K562 (cell line): ENCODE measurements around the gene PRRC2C. TPM values are rescaled to one million over a fixed set of nuclear protein-coding genes. Genes with fewer than 3 reads are reported as not detected.

Experiments
- ATAC-seq: fragments of 200-7000 bp; cut with Tn5 transposase; 3 replicates; pipeline ENCODE4 v1.9.1; 2020; ENCODE audit warnings: moderate library complexity
- BruUV-seq: library from RNA; stranded (reverse); fragments of 400-500 nt; replicated peaks from 2 replicates; lab custom pipeline; 2021; lab: Mats Ljungman, UMichigan
- CTCF ChIA-PET: fragments of 300-600 bp; formaldehyde crosslinking; extraction: SDS; loops from one replicate; lab custom pipeline; 2021; ENCODE audit warnings: low intra/inter-chr PET ratio; lab: Yijun Ruan, JAX
- POLR2A ChIA-PET: fragments of 300-600, 350-650 bp; sonication (Branson Sonifier 250); formaldehyde crosslinking; extraction: SDS; loops from one replicate; lab custom pipeline; 2021; ENCODE audit warnings: antibody characterized with exemption, inconsistent platforms; lab: Yijun Ruan, JAX
- DNase-seq, 4 experiments: peaks; one replicate each; pipeline versions ENCODE4 v3.0.0 to v3.0.0-alpha.2; 2011 to 2018; ENCODE audit warnings: low spot score in 3 of 4, mixed read lengths in 3 of 4; ENCODE audit errors: extremely low read depth in 1 of 4
- FAIRE-seq: peaks from 2 replicates; lab custom pipeline; 2011; peaks lifted over from hg19 to GRCh38; lab: Jason Lieb, UNC
- H2AFZ ChIP-seq: 2 replicates; pipeline ENCODE4 v1.6.0; 2011; ENCODE audit warnings: low read depth, low read length, control low read depth, inconsistent platforms
- H3K27ac ChIP-seq: fragments of 200-600 bp; 3 replicates; pipeline ENCODE4 v1.8.0; 2011; ENCODE audit warnings: low read depth, mild to moderate bottlenecking, control low read depth, inconsistent platforms, low read length, moderate library complexity, mixed read lengths; ENCODE audit errors: extremely low read depth
- H3K27me3 ChIP-seq, 2 experiments: fragments of 300-600 bp in 1 of 2; 2 replicates in 1 of 2; 3 replicates in 1 of 2; pipeline versions ENCODE4 v1.6.0 to v1.8.0; 2011; ENCODE audit warnings: inconsistent platforms in 2 of 2, low read length in 2 of 2, mild to moderate bottlenecking in 1 of 2, mixed read lengths in 1 of 2, moderate library complexity in 1 of 2; ENCODE audit not compliant: control insufficient read depth in 2 of 2, insufficient read depth in 2 of 2
- H3K36me3 ChIP-seq: fragments of 300-600 bp; 3 replicates; pipeline ENCODE4 v1.8.0; 2011; ENCODE audit warnings: mild to moderate bottlenecking, low read length, inconsistent platforms; ENCODE audit not compliant: control insufficient read depth, insufficient read depth
- H3K4me1 ChIP-seq, 2 experiments: fragments of 200-600 bp in 1 of 2; replicated peaks in 1 of 2; 2 replicates in 1 of 2; 3 replicates in 1 of 2; pipeline versions ENCODE4 v1.5.1 to v1.8.0; 2011; ENCODE audit warnings: inconsistent platforms in 2 of 2, low read length in 2 of 2, mild to moderate bottlenecking in 1 of 2, mixed read lengths in 1 of 2, moderate library complexity in 1 of 2; ENCODE audit not compliant: control insufficient read depth in 2 of 2, insufficient read depth in 2 of 2
- H3K4me2 ChIP-seq: 2 replicates; pipeline ENCODE4 v1.6.1; 2011; ENCODE audit warnings: low read length, control low read depth, inconsistent platforms, mixed read lengths; ENCODE audit not compliant: insufficient read depth
- H3K4me3 ChIP-seq: fragments of 200-600 bp; sonication (generic), shearing (Covaris generic); 2 replicates; pipeline ENCODE4 v1.5.1; 2016; ENCODE audit warnings: control low read depth, inconsistent platforms
- H3K79me2 ChIP-seq: fragments of 200-600 bp; 3 replicates; pipeline ENCODE4 v1.8.0; 2011; ENCODE audit warnings: low read length, inconsistent platforms; ENCODE audit not compliant: control insufficient read depth, insufficient read depth
- H3K9ac ChIP-seq, 2 experiments: 2 replicates each; pipeline versions ENCODE4 v1.6.0 to v1.6.1; 2011; ENCODE audit warnings: low read depth in 2 of 2, low read length in 2 of 2, control low read depth in 1 of 2, inconsistent platforms in 1 of 2, mild to moderate bottlenecking in 1 of 2, mixed read lengths in 1 of 2; ENCODE audit not compliant: insufficient read depth in 1 of 2
- H3K9me1 ChIP-seq: one replicate; pipeline ENCODE4 v1.6.0; 2011; ENCODE audit warnings: inconsistent platforms, mild to moderate bottlenecking, low read length, moderate library complexity; ENCODE audit not compliant: control insufficient read depth, insufficient read depth
- H3K9me3 ChIP-seq: replicated peaks from 2 replicates; pipeline ENCODE4 v1.5.1; 2011; ENCODE audit warnings: low read depth, low read length, inconsistent platforms; ENCODE audit not compliant: control insufficient read depth, insufficient read depth
- H4K20me1 ChIP-seq: replicated peaks from 2 replicates; pipeline ENCODE4 v1.6.1; 2011; ENCODE audit warnings: low read length, inconsistent platforms, mixed read lengths; ENCODE audit not compliant: control insufficient read depth, insufficient read depth
- CEBPG ChIP-seq, 3 experiments: fragments of 200-800 bp in 1 of 3; sonication (Bioruptor generic) in 1 of 3; sonication (generic) in 1 of 3; formaldehyde crosslinking in 1 of 3; IDR thresholded peaks in 2 of 3; conservative IDR thresholded peaks in 1 of 3; 2 replicates each; pipeline versions ENCODE4 v1.6.1 to v1.8.0; 2016 to 2022; ENCODE audit warnings: missing compliant biosample characterization in 2 of 3, missing genetic modification characterization in 2 of 3, mild to moderate bottlenecking in 1 of 3, missing genetic modification reagents in 1 of 3
- KAT2B ChIP-seq: IDR thresholded peaks from one replicate; pipeline ENCODE4 v1.6.1; 2012; ENCODE audit warnings: low read depth, mild to moderate bottlenecking, control low read depth, inconsistent platforms, low read length, moderate library complexity
- SMAD3 ChIP-seq: fragments of 450-650 bp; formaldehyde crosslinking; conservative IDR thresholded peaks from 2 replicates; pipeline ENCODE4 v1.4.0; 2020; ENCODE audit warnings: mild to moderate bottlenecking
- TARDBP ChIP-seq: fragments of 450-650 bp; IDR thresholded peaks from 2 replicates; pipeline ENCODE4 v1.6.1; 2016
- WGBS: fragments of 100-300 bp; shearing (Covaris generic); methylation state at CpG from one replicate; pipeline ENCODE4 v1.1.6; 2016; ENCODE audit warnings: low coverage, mixed read lengths; ENCODE audit not compliant: insufficient coverage; ENCODE audit errors: missing lambda C conversion rate; 5-methylcytosine and 5-hydroxymethylcytosine counted together
- in situ Hi-C: fragments of 300-500 bp; cut with MboI; formaldehyde crosslinking; loops from 4 replicates; pipeline ENCODE4 v1.15.0; 2018; ENCODE audit warnings: inconsistent platforms, mixed read lengths
- intact Hi-C: fragments of 100-400 bp; cut with micrococcal nuclease; formaldehyde crosslinking; loops from 2 replicates; pipeline ENCODE4 v1.14.2; 2022
- polyA plus RNA-seq, 8 experiments: library from polyadenylated mRNA; depleted of rRNA in 4 of 8; stranded (reverse) in 5 of 8; unstranded in 3 of 8; fragments of >200 nt; fragmentation: Nextera tagmentation in 2 of 8; fragmentation: Illumina TruSeq in 1 of 8; extraction: Ambion mirVana in 2 of 8; extraction: Trizol in 1 of 8; gene quantifications; 2 replicates each; pipeline versions ENCODE4 v1.2.1 to v1.2.3, GENCODE V29; 2011 to 2014; ENCODE audit warnings: inconsistent platforms in 1 of 8, missing spikeins in 1 of 8
- total RNA-seq, 7 experiments: library from RNA; depleted of rRNA in 6 of 7; stranded (reverse); fragments of >200 nt in 6 of 7; fragmentation: Illumina TruSeq in 2 of 7; extraction: Trizol in 2 of 7; gene quantifications; 2 replicates each; pipeline versions ENCODE4 v1.2.1 to v1.2.3, GENCODE V29; 2011 to 2021; ENCODE audit warnings: low replicate concordance in 1 of 7
- TF ChIP-seq, protein P1 (sequence below): fragments of 450-650 bp; formaldehyde crosslinking; IDR thresholded peaks from 2 replicates; pipeline ENCODE4 v1.4.0; 2022; ENCODE audit warnings: missing genetic modification characterization
- TF ChIP-seq, protein P2 (sequence below): fragments of 450-650 bp; IDR thresholded peaks from 2 replicates; pipeline ENCODE4 v1.6.1; 2018; ENCODE audit not compliant: partially characterized antibody
- TF ChIP-seq, protein P3 (sequence below), 3 experiments: IDR thresholded peaks in 2 of 3; conservative IDR thresholded peaks in 1 of 3; 2 replicates each; pipeline ENCODE4 v1.5.1; 2011 to 2012; ENCODE audit warnings: low read length in 3 of 3, mild to moderate bottlenecking in 3 of 3, control low read depth in 2 of 3, improper control_type of control experiment in 1 of 3, inconsistent platforms in 1 of 3, low read depth in 1 of 3, mixed read lengths in 1 of 3, moderate library complexity in 1 of 3; ENCODE audit not compliant: insufficient read depth in 2 of 3

The PRRC2C gene
- total and polyA plus RNA-seq, 9 of the 15 experiments (the other 6 are each of a cell fraction or from before 2014, with no cell fraction given) = 61.9 to 237 (median 105) TPM

DNA sequence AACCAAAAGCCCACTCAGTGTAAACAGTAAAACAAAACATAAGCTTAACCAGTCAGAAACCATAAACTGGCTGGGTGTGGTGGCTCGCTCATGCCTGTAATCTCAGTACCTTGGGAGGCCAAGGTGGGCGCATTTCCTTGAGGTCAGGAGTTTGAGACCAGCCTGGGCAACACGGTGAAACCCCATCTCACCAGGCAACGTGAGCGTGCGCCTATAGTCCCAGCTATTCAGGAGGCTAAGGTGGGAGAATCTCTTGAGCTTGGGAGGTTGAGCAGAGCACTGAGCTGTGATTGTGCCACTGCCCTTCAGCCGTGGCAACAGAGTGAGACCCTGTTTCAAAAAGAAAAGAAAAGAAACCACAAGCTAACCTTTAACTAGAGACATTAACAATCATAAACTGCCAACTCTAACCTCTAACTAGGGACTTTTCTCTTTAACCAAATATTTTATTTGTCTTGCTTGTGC is 13.1 kb upstream of the PRRC2C start:
- ChIA-PET CTCF (no interaction called here), POLR2A (interaction anchor here (0.9 to 1.7 kb wide), 3 partner anchors 8 to 14 kb away, joined by 4 read pairs; partner anchors contain the start of gene PRRC2C)
- no peak for FAIRE-seq
- no peaks in the 10 kb centered on the region; a peak in 1 of 5 replicates for H3K27me3 ChIP-seq
- no peak overlapping the region for H3K27ac ChIP-seq
- peak; percentile 38 for ATAC-seq
- intact Hi-C loops = no loop called here
- no peaks in the 10 kb centered on the region for H3K9me1 ChIP-seq
- H4K20me1 ChIP-seq = no peaks in the 10 kb centered on the region
- no peak for DNase-seq
- 14% methylated on average over 7 of the region's 7 CpGs for WGBS
- TF ChIP-seq, protein P1, sequence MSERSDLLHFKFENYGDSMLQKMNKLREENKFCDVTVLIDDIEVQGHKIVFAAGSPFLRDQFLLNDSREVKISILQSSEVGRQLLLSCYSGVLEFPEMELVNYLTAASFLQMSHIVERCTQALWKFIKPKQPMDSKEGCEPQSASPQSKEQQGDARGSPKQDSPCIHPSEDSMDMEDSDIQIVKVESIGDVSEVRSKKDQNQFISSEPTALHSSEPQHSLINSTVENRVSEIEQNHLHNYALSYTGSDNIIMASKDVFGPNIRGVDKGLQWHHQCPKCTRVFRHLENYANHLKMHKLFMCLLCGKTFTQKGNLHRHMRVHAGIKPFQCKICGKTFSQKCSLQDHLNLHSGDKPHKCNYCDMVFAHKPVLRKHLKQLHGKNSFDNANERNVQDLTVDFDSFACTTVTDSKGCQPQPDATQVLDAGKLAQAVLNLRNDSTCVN = no peak
- TF ChIP-seq, all 486 proteins: peak for 0
- Histone ChIP-seq H3K4me2 (no peak overlapping the region), H3K9ac (no peak overlapping the region), H3K4me3 (no peak overlapping the region), H2AFZ (no peak overlapping the region), H3K79me2 (no peaks in the 10 kb centered on the region), H3K9me3 (no peaks in the 10 kb centered on the region), H3K36me3 (no peaks in the 10 kb centered on the region), H3K4me1 (peaks cover 0 to 4% of the 10 kb centered on the region in 2 experiments; a peak in 1 of 5 replicates)
- in situ Hi-C loops = no loop called here
- BruUV-seq = no TSS peak

DNA sequence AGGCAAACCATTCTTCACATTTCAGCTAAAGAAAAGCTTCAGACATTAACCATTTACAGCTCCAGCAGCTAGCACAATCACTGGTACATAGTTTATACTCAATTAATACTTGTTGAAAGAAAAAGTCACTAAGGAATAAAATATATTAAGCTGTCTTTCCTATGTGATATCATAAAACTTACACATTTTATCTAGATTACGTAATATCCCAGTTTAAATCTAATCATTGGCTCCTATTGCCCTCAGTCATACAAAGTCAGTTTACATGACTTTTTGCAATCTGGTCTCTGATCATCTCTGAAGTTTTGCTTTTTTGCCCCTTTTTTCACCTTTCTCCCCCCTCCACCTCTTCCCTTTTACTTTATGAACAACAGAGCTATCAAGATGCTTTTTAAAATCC is 8.5 kb upstream of the PRRC2C start:
- intact Hi-C loops (no loop called here), in situ Hi-C loops (no loop called here)
- ChIA-PET POLR2A (interaction anchor here (0.7 to 2.0 kb wide), 2 partner anchors 8 to 33 kb away, joined by 3 to 10 read pairs; partner anchors contain the start of gene PRRC2C), CTCF (no interaction called here)
- BruUV-seq = no TSS peak
- Histone ChIP-seq H3K9ac (no peak overlapping the region), H3K9me3 (no peaks in the 10 kb centered on the region), H3K36me3 (no peaks in the 10 kb centered on the region), H3K4me2 (no peak overlapping the region), H3K27me3 (no peaks in the 10 kb centered on the region), H3K4me1 (peaks cover 0 to 5% of the 10 kb centered on the region in 2 experiments; a peak in 1 of 5 replicates), H4K20me1 (no peaks in the 10 kb centered on the region), H2AFZ (peak overlapping the region; percentile 34; the same call in 1 of the 2 replicates), H3K27ac (no peak overlapping the region), H3K4me3 (no peak overlapping the region), H3K9me1 (no peaks in the 10 kb centered on the region), H3K79me2 (no peaks in the 10 kb centered on the region)
- 74% methylated on average over 1 of the region's 1 CpG for WGBS
- DNase-seq (no peak), FAIRE-seq (no peak), ATAC-seq (no peak)
- TF ChIP-seq CEBPG (CRISPR knock-in tag; IDR thresholded peaks at IDR 0.05) = no peak
- peak; percentile 62 to 91 for TF ChIP-seq CEBPG (tag; conservative IDR thresholded peaks at IDR 0.05 in 1 of 2, IDR thresholded peaks at IDR 0.05 in 1 of 2)
- no peak for TF ChIP-seq SMAD3
- TF ChIP-seq, protein P2, sequence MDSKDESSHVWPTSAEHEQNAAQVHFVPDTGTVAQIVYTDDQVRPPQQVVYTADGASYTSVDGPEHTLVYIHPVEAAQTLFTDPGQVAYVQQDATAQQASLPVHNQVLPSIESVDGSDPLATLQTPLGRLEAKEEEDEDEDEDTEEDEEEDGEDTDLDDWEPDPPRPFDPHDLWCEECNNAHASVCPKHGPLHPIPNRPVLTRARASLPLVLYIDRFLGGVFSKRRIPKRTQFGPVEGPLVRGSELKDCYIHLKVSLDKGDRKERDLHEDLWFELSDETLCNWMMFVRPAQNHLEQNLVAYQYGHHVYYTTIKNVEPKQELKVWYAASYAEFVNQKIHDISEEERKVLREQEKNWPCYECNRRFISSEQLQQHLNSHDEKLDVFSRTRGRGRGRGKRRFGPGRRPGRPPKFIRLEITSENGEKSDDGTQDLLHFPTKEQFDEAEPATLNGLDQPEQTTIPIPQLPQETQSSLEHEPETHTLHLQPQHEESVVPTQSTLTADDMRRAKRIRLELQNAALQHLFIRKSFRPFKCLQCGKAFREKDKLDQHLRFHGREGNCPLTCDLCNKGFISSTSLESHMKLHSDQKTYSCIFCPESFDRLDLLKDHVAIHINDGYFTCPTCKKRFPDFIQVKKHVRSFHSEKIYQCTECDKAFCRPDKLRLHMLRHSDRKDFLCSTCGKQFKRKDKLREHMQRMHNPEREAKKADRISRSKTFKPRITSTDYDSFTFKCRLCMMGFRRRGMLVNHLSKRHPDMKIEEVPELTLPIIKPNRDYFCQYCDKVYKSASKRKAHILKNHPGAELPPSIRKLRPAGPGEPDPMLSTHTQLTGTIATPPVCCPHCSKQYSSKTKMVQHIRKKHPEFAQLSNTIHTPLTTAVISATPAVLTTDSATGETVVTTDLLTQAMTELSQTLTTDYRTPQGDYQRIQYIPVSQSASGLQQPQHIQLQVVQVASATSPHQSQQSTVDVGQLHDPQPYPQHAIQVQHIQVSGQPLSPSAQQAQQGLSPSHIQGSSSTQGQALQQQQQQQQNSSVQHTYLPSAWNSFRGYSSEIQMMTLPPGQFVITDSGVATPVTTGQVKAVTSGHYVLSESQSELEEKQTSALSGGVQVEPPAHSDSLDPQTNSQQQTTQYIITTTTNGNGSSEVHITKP = no peak
- TF ChIP-seq, protein P3, sequence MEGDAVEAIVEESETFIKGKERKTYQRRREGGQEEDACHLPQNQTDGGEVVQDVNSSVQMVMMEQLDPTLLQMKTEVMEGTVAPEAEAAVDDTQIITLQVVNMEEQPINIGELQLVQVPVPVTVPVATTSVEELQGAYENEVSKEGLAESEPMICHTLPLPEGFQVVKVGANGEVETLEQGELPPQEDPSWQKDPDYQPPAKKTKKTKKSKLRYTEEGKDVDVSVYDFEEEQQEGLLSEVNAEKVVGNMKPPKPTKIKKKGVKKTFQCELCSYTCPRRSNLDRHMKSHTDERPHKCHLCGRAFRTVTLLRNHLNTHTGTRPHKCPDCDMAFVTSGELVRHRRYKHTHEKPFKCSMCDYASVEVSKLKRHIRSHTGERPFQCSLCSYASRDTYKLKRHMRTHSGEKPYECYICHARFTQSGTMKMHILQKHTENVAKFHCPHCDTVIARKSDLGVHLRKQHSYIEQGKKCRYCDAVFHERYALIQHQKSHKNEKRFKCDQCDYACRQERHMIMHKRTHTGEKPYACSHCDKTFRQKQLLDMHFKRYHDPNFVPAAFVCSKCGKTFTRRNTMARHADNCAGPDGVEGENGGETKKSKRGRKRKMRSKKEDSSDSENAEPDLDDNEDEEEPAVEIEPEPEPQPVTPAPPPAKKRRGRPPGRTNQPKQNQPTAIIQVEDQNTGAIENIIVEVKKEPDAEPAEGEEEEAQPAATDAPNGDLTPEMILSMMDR (IDR thresholded peaks at IDR 0.05 in 2 of 3, conservative IDR thresholded peaks at IDR 0.05 in 1 of 3; ENCODE audit: insufficient read depth in 2 of 3, low read depth in 1 of 3, low read length in 3 of 3) = no peak
- TF ChIP-seq KAT2B = no peak
- TF ChIP-seq TARDBP = no peak
